ES-I3 (cell line): ENCODE data around the gene TMEM51.

Experiments used
- H3K36me3 ChIP-seq: 2 replicates; pipeline ENCODE4 v1.6.1; 2013; ENCODE audit warnings: mild to moderate bottlenecking, low read length, control low read depth, moderate library complexity; ENCODE audit not compliant: insufficient read depth
- H3K4me1 ChIP-seq: 2 replicates; pipeline ENCODE4 v1.6.1; 2013; ENCODE audit warnings: mild to moderate bottlenecking, control low read depth, low read length; ENCODE audit not compliant: insufficient read depth
- H3K9ac ChIP-seq: 2 replicates; pipeline ENCODE4 v1.6.1; 2013; ENCODE audit warnings: low read depth, mild to moderate bottlenecking, low read length, moderate library complexity
- H3K9me3 ChIP-seq: 2 replicates; pipeline ENCODE4 v1.6.1; 2013; ENCODE audit warnings: mild to moderate bottlenecking, low read length, moderate library complexity; ENCODE audit not compliant: control insufficient read depth, insufficient read depth

The TMEM51 gene

GRCh38 chr1:15186073-15186845 lies 32.7 kb downstream of the TMEM51 start:
- H3K4me1 ChIP-seq = peaks cover 35% of the 10 kb centered on the region
- H3K36me3 ChIP-seq = no peaks in the 10 kb centered on the region
- no peaks in the 10 kb centered on the region for H3K9me3 ChIP-seq
- H3K9ac ChIP-seq = no peak overlapping the region

- Histone ChIP-seq H3K9me3 (no peaks in the 10 kb centered on the region), H3K9ac (no peak overlapping the region), H3K36me3 (no peaks in the 10 kb centered on the region), H3K4me1 (peaks cover 35% of the 10 kb centered on the region)
These were observed 33.3 kb downstream of the TMEM51 start for GRCh38 chr1:15186846-15187151.

DNA sequence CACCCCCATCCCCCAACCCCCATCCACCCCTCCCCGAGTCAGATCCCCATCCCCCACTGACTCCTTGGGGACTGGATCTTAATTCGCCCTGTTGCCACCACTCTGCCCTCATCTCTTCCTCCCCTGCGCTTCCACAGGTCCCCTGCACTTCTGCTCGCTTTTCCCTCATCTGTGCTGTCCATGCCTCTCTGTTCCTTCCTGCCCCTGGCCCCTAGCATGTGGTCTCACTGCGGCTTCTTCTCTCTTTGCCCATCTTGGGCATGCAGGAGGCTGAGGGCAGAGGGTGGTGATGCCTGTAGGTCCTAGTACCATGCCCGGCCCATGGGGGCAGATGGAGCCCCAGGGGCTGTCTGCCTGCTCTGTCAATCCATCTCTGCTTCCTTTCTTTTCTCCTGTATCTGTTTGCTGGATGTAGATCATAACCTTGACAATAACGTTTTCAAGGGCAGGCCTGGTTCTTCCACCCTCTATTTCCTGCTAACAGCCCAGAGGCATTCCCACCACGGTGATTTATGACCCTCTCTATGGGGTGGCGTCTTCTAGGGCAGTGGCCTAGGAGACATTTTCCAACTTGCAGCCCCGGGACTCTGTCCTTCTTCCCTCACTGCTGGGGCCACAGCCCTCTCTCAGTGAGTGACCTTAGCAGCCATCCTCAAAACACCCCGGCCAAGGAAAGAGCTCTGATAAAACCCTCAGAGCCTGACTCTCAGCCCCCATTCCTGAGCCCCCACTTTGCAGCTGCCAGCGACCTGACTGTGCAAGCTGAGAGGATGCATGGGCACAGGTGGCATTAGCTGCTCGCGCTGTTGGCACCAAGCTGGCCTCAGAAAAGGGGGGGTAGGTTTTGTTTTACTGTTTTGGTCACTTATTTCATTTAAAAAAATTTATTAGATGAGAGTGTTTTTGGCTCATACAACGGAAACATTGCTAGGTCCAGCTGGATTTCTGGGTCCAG lies 33.9 kb downstream of the TMEM51 start:
- Histone ChIP-seq H3K9ac (no peak overlapping the region), H3K4me1 (peaks cover 35% of the 10 kb centered on the region)

DNA sequence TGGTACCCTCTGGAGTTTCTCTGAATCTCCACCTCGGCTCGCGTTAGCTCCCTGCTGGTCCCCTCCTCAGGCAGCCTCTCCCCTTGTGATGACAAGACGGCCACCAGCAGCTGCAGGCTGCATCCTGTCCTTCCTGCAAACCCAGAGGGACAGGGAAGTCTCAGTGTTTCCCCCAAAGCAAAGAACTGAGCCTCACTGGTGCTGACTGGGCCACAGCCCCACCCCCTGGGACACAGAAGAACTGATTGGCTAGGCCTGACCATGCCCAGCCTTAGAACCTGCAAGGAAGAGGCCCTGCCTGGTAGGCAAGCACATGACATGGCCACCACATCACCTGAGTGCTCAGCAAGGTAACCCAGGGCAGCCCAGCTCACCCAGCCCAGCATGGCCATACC lies 34.6 kb downstream of the TMEM51 start:
- Histone ChIP-seq H3K9me3 (no peaks in the 10 kb centered on the region), H3K36me3 (no peaks in the 10 kb centered on the region), H3K4me1 (peaks cover 35% of the 10 kb centered on the region), H3K9ac (no peak overlapping the region)

More for the DNA sequence above, 33.9 kb downstream of the TMEM51 start:
- Histone ChIP-seq H3K36me3 (no peaks in the 10 kb centered on the region), H3K9me3 (no peaks in the 10 kb centered on the region)

DNA sequence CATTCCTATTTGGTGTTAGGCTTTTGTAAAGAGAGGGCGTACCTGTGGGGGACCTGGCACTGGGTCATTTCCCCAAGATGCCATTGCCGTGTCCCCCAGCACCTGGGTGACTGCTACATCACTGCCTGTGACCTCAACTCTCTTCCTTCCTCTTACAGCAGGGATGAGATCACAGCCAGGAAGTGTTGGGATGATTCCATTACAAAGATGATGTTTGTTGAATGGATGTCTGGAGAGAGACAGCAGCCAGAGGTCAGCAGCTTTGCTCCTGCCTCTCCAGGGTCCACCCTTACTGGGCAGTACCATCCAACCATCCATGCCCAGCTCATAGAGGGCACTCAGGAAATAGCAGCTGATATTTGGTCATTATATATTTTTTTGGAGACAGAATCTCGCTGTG lies 35.1 kb downstream of the TMEM51 start:
- H3K4me1 ChIP-seq = peaks cover 35% of the 10 kb centered on the region

DNA sequence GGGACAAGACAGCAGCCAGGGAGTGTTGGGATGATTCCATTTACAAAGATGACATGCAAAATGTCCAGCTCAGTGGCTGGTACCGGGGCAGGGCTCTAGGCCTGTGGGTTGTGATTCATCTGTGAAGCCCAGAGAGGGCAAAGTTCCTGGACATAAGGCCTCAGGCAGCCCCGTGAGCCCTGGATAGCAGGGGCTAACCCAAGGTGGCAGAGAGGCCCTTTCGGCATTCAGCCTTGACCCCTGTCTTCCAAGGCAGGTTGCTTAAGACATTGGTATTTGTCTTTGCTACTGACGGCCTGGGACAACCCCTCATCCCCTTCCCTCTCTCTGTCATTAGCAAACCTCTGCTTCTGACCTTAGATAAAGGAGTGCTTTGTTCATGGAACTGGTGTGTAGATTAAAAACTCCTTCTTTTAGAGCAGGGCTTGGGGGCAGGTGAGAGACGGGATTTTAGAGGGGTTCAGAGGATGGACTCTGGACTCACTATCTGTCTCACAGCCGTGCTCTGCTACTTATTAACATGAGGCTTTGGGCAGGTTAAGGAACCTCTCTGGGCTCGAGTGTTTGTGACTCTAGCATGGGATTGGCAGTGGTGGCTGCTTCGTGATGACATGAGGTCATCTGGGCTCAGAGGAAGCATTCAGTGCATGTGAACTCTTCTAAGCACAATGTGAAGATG lies 36.3 kb downstream of the TMEM51 start:
- H3K4me1 ChIP-seq = peaks cover 35% of the 10 kb centered on the region
- H3K36me3 ChIP-seq = no peaks in the 10 kb centered on the region
- no peak overlapping the region for H3K9ac ChIP-seq
- no peaks in the 10 kb centered on the region for H3K9me3 ChIP-seq

More for the DNA sequence above, 35.1 kb downstream of the TMEM51 start:
- no peak overlapping the region for H3K9ac ChIP-seq
- H3K36me3 ChIP-seq = no peaks in the 10 kb centered on the region
- no peaks in the 10 kb centered on the region for H3K9me3 ChIP-seq

- no peak overlapping the region for H3K9ac ChIP-seq
- H3K9me3 ChIP-seq = no peaks in the 10 kb centered on the region
- H3K4me1 ChIP-seq = peaks cover 33% of the 10 kb centered on the region
- no peaks in the 10 kb centered on the region for H3K36me3 ChIP-seq
These were observed 37.7 kb downstream of the TMEM51 start for GRCh38 chr1:15191267-15191666.

DNA sequence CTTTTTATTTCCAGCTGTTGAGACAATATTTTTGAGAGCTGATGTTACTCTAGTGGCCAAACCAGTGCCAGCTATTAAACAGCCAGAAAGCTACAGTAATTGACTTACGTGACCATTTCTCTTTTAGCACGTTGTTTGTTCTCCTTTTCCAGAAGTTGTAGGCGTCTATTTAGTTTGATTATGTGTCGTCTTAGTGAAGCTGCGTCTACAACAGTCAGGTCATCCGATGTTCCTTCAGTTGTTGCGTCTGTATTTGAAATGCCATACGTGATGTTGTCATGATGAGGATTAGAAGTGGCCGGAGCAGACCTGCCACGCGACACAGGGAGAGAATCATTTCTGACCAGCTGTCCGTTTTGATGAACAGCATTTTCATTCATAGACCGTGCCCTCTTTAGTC lies 38.2 kb downstream of the TMEM51 start:
- H3K9me3 ChIP-seq = no peaks in the 10 kb centered on the region
- no peak overlapping the region for H3K9ac ChIP-seq
- no peaks in the 10 kb centered on the region for H3K36me3 ChIP-seq
- H3K4me1 ChIP-seq = peaks cover 31% of the 10 kb centered on the region

- H3K9me3 ChIP-seq = no peaks in the 10 kb centered on the region
- no peak overlapping the region for H3K9ac ChIP-seq
- H3K36me3 ChIP-seq = no peaks in the 10 kb centered on the region
- peaks cover 25% of the 10 kb centered on the region for H3K4me1 ChIP-seq
These were observed 39.5 kb downstream of the TMEM51 start for GRCh38 chr1:15192916-15193550.

GRCh38 chr1:15195420-15196052 lies 42.0 kb downstream of the TMEM51 start:
- Histone ChIP-seq H3K36me3 (no peaks in the 10 kb centered on the region), H3K4me1 (peaks cover 9% of the 10 kb centered on the region), H3K9ac (no peak overlapping the region), H3K9me3 (no peaks in the 10 kb centered on the region)

GRCh38 chr1:15196069-15196468 lies 42.5 kb downstream of the TMEM51 start:
- Histone ChIP-seq H3K9me3 (no peaks in the 10 kb centered on the region), H3K9ac (no peak overlapping the region), H3K4me1 (peaks cover 9% of the 10 kb centered on the region), H3K36me3 (no peaks in the 10 kb centered on the region)

GRCh38 chr1:15196807-15197530 lies 43.4 kb downstream of the TMEM51 start:
- Histone ChIP-seq H3K9me3 (no peaks in the 10 kb centered on the region), H3K4me1 (peaks cover 9% of the 10 kb centered on the region), H3K36me3 (no peaks in the 10 kb centered on the region), H3K9ac (no peak overlapping the region)
